Activated CD4-positive, alpha-beta memory T cell treated with anti-CD3 and anti-CD28 coated beads for 36 hours (primary cell): Measurements from ENCODE around the gene SPATA18. TPM values are rescaled to one million over a fixed set of nuclear protein-coding genes. Genes with fewer than 3 reads are reported as not detected.

Experiments used
- CTCF ChIA-PET: fragments of 350-600 bp; sonication (Branson Sonifier 250); formaldehyde crosslinking; loops from one replicate; lab custom pipeline; 2021; ENCODE audit warnings: antibody characterized with exemption, inconsistent platforms; lab: Charles Lee
- POLR2A ChIA-PET: fragments of 350-600 bp; sonication (Branson Sonifier 250); formaldehyde crosslinking; loops from one replicate; lab custom pipeline; 2021; ENCODE audit warnings: antibody characterized with exemption; lab: Charles Lee
- DNase-seq: peaks from one replicate; pipeline ENCODE4 v3.0.0-alpha.2; 2020
- H3K27ac Mint-ChIP-seq: one replicate; pipeline ENCODE4 v1.8.0; 2021; ENCODE audit warnings: mixed read lengths
- H3K27me3 Mint-ChIP-seq: one replicate; pipeline ENCODE4 v1.8.0; 2021; ENCODE audit warnings: mixed read lengths
- H3K36me3 Mint-ChIP-seq: one replicate; pipeline ENCODE4 v1.8.0; 2021; ENCODE audit warnings: mixed read lengths
- H3K4me1 Mint-ChIP-seq: one replicate; pipeline ENCODE4 v1.8.0; 2021; ENCODE audit warnings: low read depth, mixed read lengths
- H3K4me3 Mint-ChIP-seq: one replicate; pipeline ENCODE4 v1.8.0; 2021; ENCODE audit warnings: mild to moderate bottlenecking, mixed read lengths
- H3K9me3 Mint-ChIP-seq: one replicate; pipeline ENCODE4 v1.8.0; 2021; ENCODE audit warnings: mixed read lengths
- intact Hi-C: fragments of 100-400 bp; cut with micrococcal nuclease; formaldehyde crosslinking; loops from one replicate; pipeline ENCODE4 v1.15.1; 2023
- total RNA-seq, 2 experiments: library from RNA; stranded (reverse); gene quantifications; one replicate each; pipeline ENCODE4 v1.2.3, GENCODE V29; 2021

The SPATA18 gene
- total RNA-seq, 2 experiments from 2014 or later = not detected

DNA sequence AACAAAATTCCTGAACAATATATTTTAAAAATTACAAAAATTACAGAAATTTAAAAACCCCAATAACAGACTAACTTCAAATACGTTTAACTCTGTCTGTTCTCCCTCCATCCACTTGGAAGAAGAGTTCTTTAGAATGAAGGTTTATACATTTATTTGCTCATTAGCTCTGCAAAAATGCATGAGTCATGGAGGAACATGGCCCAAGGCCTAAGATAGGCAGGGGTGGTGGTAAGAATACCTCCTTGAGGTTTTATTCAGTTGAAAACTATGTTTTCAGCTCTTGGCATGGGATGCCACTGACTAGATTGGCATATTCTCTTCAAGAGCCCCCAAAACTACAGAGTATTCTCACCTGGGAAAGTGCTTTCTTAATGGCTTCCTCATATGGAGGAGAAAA, 22.1 kb upstream of the SPATA18 start:
- no peak overlapping the region for H3K27ac Mint-ChIP-seq
- H3K27me3 Mint-ChIP-seq = no peaks in the 10 kb centered on the region
- POLR2A ChIA-PET = no interaction called here
- peaks cover 19% of the 10 kb centered on the region for H3K36me3 Mint-ChIP-seq
- CTCF ChIA-PET = no interaction called here
- no peak for DNase-seq
- intact Hi-C loops = loop anchor here (10.0 kb wide), 1 partner anchor 134 kb away; no protein-coding TSS in a partner anchor
- no peak overlapping the region for H3K4me3 Mint-ChIP-seq
- no peaks in the 10 kb centered on the region for H3K9me3 Mint-ChIP-seq
- no peaks in the 10 kb centered on the region for H3K4me1 Mint-ChIP-seq

DNA sequence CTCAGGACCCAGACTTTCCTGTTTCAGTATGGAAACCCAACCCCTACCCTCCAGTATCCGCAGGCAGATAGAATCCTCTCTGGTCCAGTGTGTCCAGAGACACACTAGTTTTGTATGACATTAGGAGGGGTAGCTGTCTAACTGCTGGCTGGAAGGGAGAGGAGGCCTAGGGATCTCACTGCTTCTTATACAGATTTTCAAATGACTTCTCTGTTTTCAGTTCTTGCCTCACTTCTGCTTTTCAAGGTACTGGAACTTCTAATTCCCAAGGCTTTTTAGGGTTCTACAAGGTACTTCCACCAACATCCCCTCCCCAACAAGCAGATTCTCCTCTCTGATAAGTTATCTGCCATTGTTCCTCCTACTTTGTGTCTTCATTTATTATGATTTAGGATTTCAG, 19.1 kb upstream of the SPATA18 start:
- no peaks in the 10 kb centered on the region for H3K9me3 Mint-ChIP-seq
- no peak for DNase-seq
- intact Hi-C loops = loop anchor here (10.0 kb wide), 1 partner anchor 1333 kb away; the partner anchor contains the start of gene SCFD2

DNA sequence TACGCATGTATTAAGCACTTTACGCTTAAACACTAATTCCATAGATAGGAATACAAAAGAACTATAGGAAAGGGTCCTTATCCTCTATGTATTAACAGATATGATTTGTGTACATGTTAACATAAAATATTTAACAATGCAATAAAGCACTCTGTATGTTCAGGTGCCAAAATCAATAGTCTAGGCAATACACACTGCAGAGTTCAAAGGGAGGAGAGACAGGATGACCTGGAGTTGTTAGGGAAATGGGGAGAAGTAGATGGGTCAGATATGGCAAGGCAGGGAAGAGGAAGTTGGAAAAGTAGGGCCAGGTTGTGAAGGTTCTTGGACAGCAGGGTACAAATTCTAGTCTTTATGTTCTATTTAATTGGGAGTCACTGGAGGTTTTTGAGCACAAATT, 15.9 kb upstream of the SPATA18 start:
- POLR2A ChIA-PET = no interaction called here

More for the DNA sequence above, 19.1 kb upstream of the SPATA18 start:
- no peak overlapping the region for H3K27ac Mint-ChIP-seq
- POLR2A ChIA-PET = no interaction called here
- H3K4me3 Mint-ChIP-seq = no peak overlapping the region
- H3K4me1 Mint-ChIP-seq = peaks cover 14% of the 10 kb centered on the region
- H3K36me3 Mint-ChIP-seq = peaks cover 16% of the 10 kb centered on the region
- CTCF ChIA-PET = no interaction called here
- H3K27me3 Mint-ChIP-seq = no peaks in the 10 kb centered on the region

GRCh38 chr4:52036886-52037530, 14.1 kb upstream of the SPATA18 start:
- peaks cover 3% of the 10 kb centered on the region for H3K36me3 Mint-ChIP-seq
- H3K4me3 Mint-ChIP-seq = peak overlapping the region; percentile 81
- CTCF ChIA-PET = no interaction called here
- POLR2A ChIA-PET = interaction anchor here (1.8 kb wide), 1 partner anchor 194 kb away, joined by 5 read pairs; the partner anchor contains the start of gene DCUN1D4
- H3K27me3 Mint-ChIP-seq = peaks cover 2% of the 10 kb centered on the region
- no peaks in the 10 kb centered on the region for H3K9me3 Mint-ChIP-seq
- no peak overlapping the region for H3K27ac Mint-ChIP-seq
- DNase-seq = no peak
- intact Hi-C loops = loop anchor here (5.0 to 10.0 kb wide), 2 partner anchors 130 to 1328 kb away; partner anchors contain the start of gene SCFD2
- peaks cover 25% of the 10 kb centered on the region for H3K4me1 Mint-ChIP-seq

More for the DNA sequence above, 15.9 kb upstream of the SPATA18 start:
- CTCF ChIA-PET = no interaction called here
- Mint-ChIP-seq H3K9me3 (no peaks in the 10 kb centered on the region), H3K4me1 (peaks cover 25% of the 10 kb centered on the region), H3K4me3 (no peak overlapping the region), H3K27me3 (no peaks in the 10 kb centered on the region), H3K36me3 (peaks cover 4% of the 10 kb centered on the region), H3K27ac (no peak overlapping the region)
- no peak for DNase-seq
- intact Hi-C loops = loop anchor here (5.0 to 10.0 kb wide), 2 partner anchors 128 to 1330 kb away; partner anchors contain the start of gene SCFD2

GRCh38 chr4:52037689-52038102, 13.4 kb upstream of the SPATA18 start:
- Mint-ChIP-seq H3K27ac (no peak overlapping the region), H3K9me3 (no peaks in the 10 kb centered on the region)

DNA sequence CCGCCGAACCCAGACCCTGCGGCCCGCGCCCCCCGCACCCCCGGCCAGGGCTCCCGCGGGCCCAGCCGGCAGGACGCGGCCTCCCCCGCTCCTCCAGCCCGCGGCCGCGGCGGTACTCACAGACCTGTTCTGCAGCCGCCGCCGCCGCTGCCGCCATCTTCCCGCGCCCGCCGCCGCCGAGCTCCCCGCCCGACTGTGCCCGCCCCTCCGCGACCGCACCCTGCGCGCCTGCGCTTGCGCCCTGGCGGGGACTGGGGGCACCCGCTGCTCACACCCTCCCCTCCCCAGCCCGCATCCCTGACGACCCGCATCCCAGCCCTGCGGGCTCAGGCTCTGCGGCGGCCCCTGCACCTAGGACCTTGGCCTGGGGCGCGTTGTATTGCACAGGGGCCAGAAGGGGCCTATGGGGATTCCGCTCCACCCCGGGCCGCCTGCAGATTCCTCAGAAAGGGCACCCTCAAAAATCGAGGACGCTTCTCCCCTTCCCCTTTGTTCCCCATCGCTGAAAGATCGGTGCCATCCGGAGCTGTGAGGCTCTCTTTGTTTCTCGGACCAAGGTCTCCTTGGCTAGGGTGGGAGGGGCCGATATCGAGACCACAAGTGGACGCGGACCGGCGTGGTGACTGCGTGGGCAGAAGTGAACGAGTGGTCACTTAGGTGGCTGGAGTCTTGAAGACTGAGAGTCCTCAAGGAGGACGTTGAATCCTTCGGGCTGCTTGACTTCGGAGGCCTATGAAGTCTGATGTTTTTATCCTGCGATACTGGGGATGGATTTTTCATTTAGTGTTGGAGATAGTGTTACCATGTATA, 12.8 kb upstream of the SPATA18 start, which contains the start of gene SGCB:
TSS of gene SGCB (minus strand) at position 197 of the 810 bp plus-strand sequence. CDS start at position 157, 40 bp downstream.
- peak within 1 kb of the TSS; percentile 81 for H3K4me3 Mint-ChIP-seq
- ChIA-PET POLR2A (interaction anchor here (1.8 kb wide), 1 partner anchor 196 kb away, joined by 5 read pairs; the partner anchor contains the start of gene DCUN1D4), CTCF (interaction anchor here (1.2 kb wide), 2 partner anchors 12 to 195 kb away, joined by 5 to 6 read pairs; partner anchors contain the start of gene DCUN1D4)
- no peaks in the 10 kb centered on the region for H3K9me3 Mint-ChIP-seq
- peaks cover 3% of the 10 kb centered on the region for H3K36me3 Mint-ChIP-seq
- H3K27ac Mint-ChIP-seq = no peak within 1 kb of the TSS
- DNase-seq = peak; percentile 78
- peaks cover 25% of the 10 kb centered on the region for H3K4me1 Mint-ChIP-seq
- peaks cover 11% of the 10 kb centered on the region for H3K27me3 Mint-ChIP-seq
- intact Hi-C loops = loop anchor here (1.0 to 10.0 kb wide), 3 partner anchors 131 to 1326 kb away; partner anchors contain the start of genes DCUN1D4 and SCFD2

More at GRCh38 chr4:52037689-52038102, 13.4 kb upstream of the SPATA18 start:
- Mint-ChIP-seq H3K27me3 (peaks cover 7% of the 10 kb centered on the region), H3K4me1 (peaks cover 25% of the 10 kb centered on the region), H3K4me3 (peak overlapping the region; percentile 81), H3K36me3 (peaks cover 3% of the 10 kb centered on the region)
- ChIA-PET POLR2A (interaction anchor here (1.8 kb wide), 1 partner anchor 195 kb away, joined by 5 read pairs; the partner anchor contains the start of gene DCUN1D4), CTCF (interaction anchor here (1.2 kb wide), 2 partner anchors 11 to 195 kb away, joined by 5 to 6 read pairs; partner anchors contain the start of gene DCUN1D4)
- intact Hi-C loops = loop anchor here (1.0 to 10.0 kb wide), 3 partner anchors 130 to 1327 kb away; partner anchors contain the start of genes DCUN1D4 and SCFD2
- DNase-seq = peak; percentile 40

DNA sequence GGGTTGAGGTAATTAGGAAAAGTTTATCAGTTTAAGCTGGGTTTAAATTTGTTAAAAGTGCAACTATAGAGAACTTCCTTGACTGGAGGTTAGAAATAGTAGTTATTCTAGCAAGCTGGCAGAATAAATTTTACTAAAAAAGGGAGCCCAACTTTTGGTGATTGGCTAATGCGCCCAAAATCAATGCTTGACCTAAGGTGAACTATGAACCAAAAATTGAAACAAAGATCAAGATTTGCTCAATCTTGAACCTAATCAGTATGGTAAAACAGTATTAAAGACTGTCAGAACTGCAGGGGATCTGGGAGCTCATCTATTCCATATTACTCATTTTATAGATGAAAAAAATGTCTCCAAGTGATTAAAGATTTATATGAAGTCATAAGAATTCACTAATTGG, 6.1 kb upstream of the SPATA18 start:
- intact Hi-C loops = no loop called here
- Mint-ChIP-seq H3K4me1 (no peaks in the 10 kb centered on the region), H3K4me3 (no peak overlapping the region), H3K27me3 (peaks cover 42% of the 10 kb centered on the region), H3K9me3 (no peaks in the 10 kb centered on the region), H3K36me3 (no peaks in the 10 kb centered on the region), H3K27ac (no peak overlapping the region)
- POLR2A ChIA-PET = no interaction called here
- CTCF ChIA-PET = no interaction called here
- no peak for DNase-seq

DNA sequence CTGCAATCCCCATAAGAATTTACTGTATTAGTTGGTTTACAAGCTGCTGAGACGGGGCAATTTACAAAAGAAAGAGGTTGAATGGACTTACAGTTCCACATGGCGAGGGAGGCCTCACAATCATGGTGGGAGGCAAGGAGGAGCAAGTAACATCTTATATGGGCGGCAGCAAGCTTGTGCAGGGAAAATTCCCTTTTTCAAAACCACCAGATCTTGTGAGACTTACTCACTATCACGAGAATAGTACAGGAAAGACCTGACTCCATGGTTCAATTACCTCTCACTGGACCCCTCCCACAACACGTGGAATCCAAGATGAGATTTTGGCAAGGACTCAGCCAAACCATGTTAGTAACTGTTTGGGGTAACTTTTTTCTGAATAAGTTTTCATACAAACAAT, 1.8 kb upstream of the SPATA18 start:
- H3K9me3 Mint-ChIP-seq = no peaks in the 10 kb centered on the region
- DNase-seq = no peak
- ChIA-PET POLR2A (no interaction called here), CTCF (no interaction called here)
- peaks cover 14% of the 10 kb centered on the region for H3K4me1 Mint-ChIP-seq
- intact Hi-C loops = no loop called here
- H3K27me3 Mint-ChIP-seq = peaks cover 56% of the 10 kb centered on the region
- H3K27ac Mint-ChIP-seq = no peak overlapping the region
- H3K36me3 Mint-ChIP-seq = no peaks in the 10 kb centered on the region
- H3K4me3 Mint-ChIP-seq = no peak overlapping the region

- Mint-ChIP-seq H3K27ac (no peak overlapping the region), H3K4me1 (peaks cover 14% of the 10 kb centered on the region), H3K27me3 (peaks cover 52% of the 10 kb centered on the region), H3K36me3 (no peaks in the 10 kb centered on the region), H3K9me3 (no peaks in the 10 kb centered on the region), H3K4me3 (peak overlapping the region; percentile 34)
- ChIA-PET CTCF (no interaction called here), POLR2A (no interaction called here)
- DNase-seq = no peak
- intact Hi-C loops = no loop called here
These were observed 741 bp downstream of the SPATA18 start for GRCh38 chr4:52051615-52052474.

DNA sequence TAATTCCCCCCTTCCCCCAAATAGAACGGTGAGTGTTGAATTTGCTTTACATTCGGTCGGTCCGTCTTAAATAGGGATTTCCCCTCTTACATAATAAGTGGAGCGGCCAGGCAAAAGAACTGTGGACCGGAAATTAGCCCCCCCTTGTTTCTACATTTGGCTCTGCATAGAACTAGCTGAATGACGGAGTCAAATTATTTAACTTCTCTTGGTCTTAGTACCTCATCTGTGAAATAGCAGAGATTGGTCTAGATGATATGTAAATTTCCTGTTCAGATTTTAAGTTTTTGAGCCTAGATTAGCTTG, 1.3 kb downstream of the SPATA18 start:
- no peak for DNase-seq
- Mint-ChIP-seq H3K27me3 (peaks cover 46% of the 10 kb centered on the region), H3K9me3 (no peaks in the 10 kb centered on the region), H3K27ac (no peak overlapping the region), H3K4me3 (no peak overlapping the region), H3K4me1 (peaks cover 14% of the 10 kb centered on the region), H3K36me3 (no peaks in the 10 kb centered on the region)
- intact Hi-C loops = no loop called here
- ChIA-PET CTCF (no interaction called here), POLR2A (no interaction called here)

DNA sequence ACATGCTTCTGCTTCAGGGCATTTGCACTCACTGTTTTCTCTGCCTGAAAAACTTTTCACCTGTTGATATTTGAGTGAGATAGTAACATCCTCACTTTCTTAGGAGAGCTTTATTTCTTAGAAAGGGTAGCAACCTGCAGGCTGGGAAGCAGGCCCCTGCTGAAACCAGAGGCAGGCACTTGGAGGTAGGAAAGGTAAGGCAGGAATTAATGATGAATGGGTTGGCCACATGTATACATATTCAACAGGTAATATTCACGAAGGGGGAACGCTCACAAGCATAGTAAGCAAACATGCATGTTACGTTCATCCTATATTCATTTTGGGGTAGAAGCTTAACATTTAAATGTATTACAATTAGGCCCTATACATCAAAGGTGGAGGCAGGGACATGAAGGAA, 3.1 kb downstream of the SPATA18 start:
- CTCF ChIA-PET = no interaction called here

More for the DNA sequence above, 3.1 kb downstream of the SPATA18 start:
- H3K27me3 Mint-ChIP-seq = peaks cover 42% of the 10 kb centered on the region
- H3K4me1 Mint-ChIP-seq = peaks cover 14% of the 10 kb centered on the region
- H3K9me3 Mint-ChIP-seq = no peaks in the 10 kb centered on the region
- POLR2A ChIA-PET = no interaction called here
- no peak overlapping the region for H3K27ac Mint-ChIP-seq
- no peaks in the 10 kb centered on the region for H3K36me3 Mint-ChIP-seq
- no peak for DNase-seq
- intact Hi-C loops = no loop called here
- H3K4me3 Mint-ChIP-seq = no peak overlapping the region
